ENCODE results near the gene CD14.

GRCh38 chr5:140596321-140596741, 36.6 kb downstream of the CD14 start:
- TF ChIP-seq POLR2A (IDR thresholded peaks at IDR 0.05; ENCODE audit: low read length) (no peak), GATA1 (IDR thresholded peaks at IDR 0.05; ENCODE audit: low read depth, low read length) (no peak)

Data from erythroblast (primary cell).